ENCODE measurements around the gene BABAM2.

GRCh38 chr2:27884601-27885000 lies 5.9 kb upstream of the BABAM2 start:
- TF ChIP-seq CTCF (IDR thresholded peaks at IDR 0.05; ENCODE audit: low read depth, low read length) (no peak), POLR2A (IDR thresholded peaks at IDR 0.05; ENCODE audit: extremely low read depth, insufficient read length) (no peak), MAX (IDR thresholded peaks at IDR 0.05; ENCODE audit: low read depth, low read length) (no peak)
